ENCODE measurements around the gene KCNN1. TPM values are rescaled to one million over a fixed set of nuclear protein-coding genes. Genes with fewer than 3 reads are reported as not detected.
A peak's percentile ranks its signal among the peaks of the same experiment; 100 is the strongest.

The KCNN1 gene
- total RNA-seq, 1 donor from 2014 or later: 1.8 TPM

DNA sequence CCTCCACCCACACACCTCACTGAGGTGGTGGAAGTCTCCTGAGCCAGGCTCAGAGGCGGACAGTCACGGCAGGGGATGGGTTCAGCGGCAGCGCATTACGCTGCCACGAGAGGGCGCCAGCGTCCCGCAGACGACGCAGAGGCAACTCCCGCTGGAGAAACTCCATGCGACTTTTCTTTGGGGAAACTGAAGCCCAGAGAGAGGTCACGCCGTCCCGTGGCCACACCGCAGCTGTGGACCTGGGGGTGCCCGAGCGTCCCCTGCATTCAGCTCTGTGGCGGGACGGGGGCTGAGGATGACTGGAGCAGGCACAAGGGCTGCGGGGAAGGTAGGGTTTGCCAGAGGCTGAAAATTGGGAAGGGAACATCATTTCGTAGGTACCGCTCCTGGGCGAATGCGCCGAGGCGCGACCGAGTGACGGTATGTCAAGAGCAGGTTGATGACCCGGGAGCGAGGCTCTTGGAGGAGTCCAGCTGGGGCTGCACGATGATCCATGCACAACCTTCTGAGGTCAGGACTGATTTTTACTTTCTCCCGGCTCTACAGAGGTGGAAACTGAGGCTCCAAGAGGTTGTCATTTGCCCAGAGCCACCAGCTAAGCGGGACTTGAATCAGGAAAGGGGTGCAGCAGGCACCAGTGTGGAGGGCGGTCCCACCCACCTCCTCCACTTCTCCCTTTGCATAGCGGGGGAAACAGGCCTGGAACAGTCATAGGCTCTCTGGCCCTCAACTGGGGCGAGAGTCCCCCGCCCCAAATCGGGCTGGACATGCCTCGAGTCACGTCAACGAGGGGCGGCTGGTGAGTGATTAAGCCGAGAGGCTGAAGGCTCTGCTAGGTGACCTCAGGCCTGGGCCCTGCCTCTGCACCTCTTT lies 40.4 kb downstream of the KCNN1 start:
- H3K36me3 ChIP-seq: no peaks in the 10 kb centered on the region
- H3K27ac ChIP-seq: no peak overlapping the region
- TF ChIP-seq EZH2 (IDR thresholded peaks at IDR 0.05) (peak; percentile 44), EZH2phosphoT487 (IDR thresholded peaks at IDR 0.05) (no peak)
- TF ChIP-seq, protein P1, sequence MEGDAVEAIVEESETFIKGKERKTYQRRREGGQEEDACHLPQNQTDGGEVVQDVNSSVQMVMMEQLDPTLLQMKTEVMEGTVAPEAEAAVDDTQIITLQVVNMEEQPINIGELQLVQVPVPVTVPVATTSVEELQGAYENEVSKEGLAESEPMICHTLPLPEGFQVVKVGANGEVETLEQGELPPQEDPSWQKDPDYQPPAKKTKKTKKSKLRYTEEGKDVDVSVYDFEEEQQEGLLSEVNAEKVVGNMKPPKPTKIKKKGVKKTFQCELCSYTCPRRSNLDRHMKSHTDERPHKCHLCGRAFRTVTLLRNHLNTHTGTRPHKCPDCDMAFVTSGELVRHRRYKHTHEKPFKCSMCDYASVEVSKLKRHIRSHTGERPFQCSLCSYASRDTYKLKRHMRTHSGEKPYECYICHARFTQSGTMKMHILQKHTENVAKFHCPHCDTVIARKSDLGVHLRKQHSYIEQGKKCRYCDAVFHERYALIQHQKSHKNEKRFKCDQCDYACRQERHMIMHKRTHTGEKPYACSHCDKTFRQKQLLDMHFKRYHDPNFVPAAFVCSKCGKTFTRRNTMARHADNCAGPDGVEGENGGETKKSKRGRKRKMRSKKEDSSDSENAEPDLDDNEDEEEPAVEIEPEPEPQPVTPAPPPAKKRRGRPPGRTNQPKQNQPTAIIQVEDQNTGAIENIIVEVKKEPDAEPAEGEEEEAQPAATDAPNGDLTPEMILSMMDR (IDR thresholded peaks at IDR 0.05): peak; percentile 94
- peaks cover 7% of the 10 kb centered on the region for H3F3A ChIP-seq (ENCODE audit: low read depth)
- peak overlapping the region; percentile 93 for H3K4me3 Mint-ChIP-seq
- no peaks in the 10 kb centered on the region for H4K20me1 ChIP-seq (ENCODE audit: low read depth)
- no peaks in the 10 kb centered on the region for H3K9me3 ChIP-seq (ENCODE audit: low read depth)
- peak overlapping the region; percentile 81 for H2AFZ ChIP-seq (replicated peaks)
- peak overlapping the region; percentile 86 for H3K4me2 ChIP-seq
- peak; percentile 89 for DNase-seq (ENCODE audit: low spot score)
- peaks cover 2% of the 10 kb centered on the region for H3K9me3 Mint-ChIP-seq
- H3K9ac ChIP-seq: no peak overlapping the region
- peaks cover 20% of the 10 kb centered on the region for H3K27me3 ChIP-seq
- no peaks in the 10 kb centered on the region for H3K36me3 Mint-ChIP-seq
- no peaks in the 10 kb centered on the region for H3K79me2 ChIP-seq (ENCODE audit: low read depth)
- no peak overlapping the region for H3K27ac Mint-ChIP-seq
- peaks cover 10% of the 10 kb centered on the region for H3K4me1 Mint-ChIP-seq
- no peaks in the 10 kb centered on the region for H3K4me1 ChIP-seq
- peak overlapping the region; percentile 51 for H3K4me3 ChIP-seq
- H3K27me3 Mint-ChIP-seq (ENCODE audit: insufficient read depth, low read depth): peaks cover 19% of the 10 kb centered on the region

DNA sequence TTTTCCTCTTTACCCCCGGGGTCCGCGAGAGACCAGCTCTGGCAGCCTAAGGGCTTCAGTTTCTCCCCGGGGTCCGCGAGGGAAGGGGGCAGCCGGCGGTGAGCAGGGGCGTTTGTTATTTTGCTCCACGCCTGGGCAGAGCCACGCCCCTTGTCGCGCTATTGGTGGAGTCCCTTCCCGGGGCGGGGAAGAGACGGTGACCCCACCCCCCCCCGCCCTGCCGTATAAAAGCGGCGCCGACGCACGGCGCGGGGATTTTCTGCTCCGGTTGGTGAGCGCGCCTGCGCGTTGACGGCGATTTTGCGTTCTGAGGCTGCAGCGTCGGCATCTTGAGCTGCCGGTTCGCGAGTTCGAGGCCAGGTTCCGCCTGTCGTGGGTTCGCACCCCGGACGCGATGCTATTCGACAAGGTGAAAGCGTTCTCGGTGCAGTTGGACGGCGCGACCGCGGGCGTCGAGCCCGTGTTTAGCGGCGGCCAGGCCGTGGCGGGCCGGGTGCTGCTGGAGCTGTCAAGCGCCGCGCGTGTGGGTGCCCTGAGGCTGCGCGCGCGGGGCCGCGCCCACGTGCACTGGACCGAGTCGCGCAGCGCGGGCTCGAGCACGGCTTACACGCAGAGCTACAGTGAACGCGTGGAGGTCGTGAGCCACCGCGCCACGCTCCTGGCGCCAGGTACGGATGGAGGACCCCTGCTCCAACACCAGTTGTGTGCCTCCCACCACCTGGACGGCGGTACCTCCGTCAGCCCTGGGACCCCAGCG lies 41.2 kb downstream of the KCNN1 start, which contains the start of gene ARRDC2:
Gene ARRDC2 (plus strand): TSS at position 254 of the 757 bp plus-strand sequence. CDS start 141 bp downstream, at position 395.
- Histone ChIP-seq H3K27ac (no peak within 1 kb of the TSS), H3F3A (ENCODE audit: low read depth) (peaks cover 10% of the 10 kb centered on the region), H3K9me3 (ENCODE audit: low read depth) (no peaks in the 10 kb centered on the region), H3K9ac (no peak within 1 kb of the TSS), H3K4me1 (peaks cover under 1% of the 10 kb centered on the region), H3K27me3 (peaks cover 12% of the 10 kb centered on the region), H3K4me2 (peak within 1 kb of the TSS; percentile 86), H3K36me3 (no peaks in the 10 kb centered on the region), H3K79me2 (ENCODE audit: low read depth) (no peaks in the 10 kb centered on the region), H4K20me1 (ENCODE audit: low read depth) (no peaks in the 10 kb centered on the region), H2AFZ (replicated peaks) (peak within 1 kb of the TSS; percentile 81), H3K4me3 (peak within 1 kb of the TSS; percentile 51)
- TF ChIP-seq, protein P1 (IDR thresholded peaks at IDR 0.05): no peak
- TF ChIP-seq EZH2phosphoT487 (IDR thresholded peaks at IDR 0.05): no peak
- no peak for TF ChIP-seq EZH2 (IDR thresholded peaks at IDR 0.05)
- H3K27me3 Mint-ChIP-seq (ENCODE audit: insufficient read depth, low read depth): peaks cover 15% of the 10 kb centered on the region
- peaks cover 2% of the 10 kb centered on the region for H3K9me3 Mint-ChIP-seq
- H3K4me3 Mint-ChIP-seq: peak within 1 kb of the TSS; percentile 93
- no peaks in the 10 kb centered on the region for H3K36me3 Mint-ChIP-seq
- H3K27ac Mint-ChIP-seq: peak within 1 kb of the TSS; percentile 79
- DNase-seq (ENCODE audit: low spot score): peak; percentile 98
- H3K4me1 Mint-ChIP-seq: peaks cover 14% of the 10 kb centered on the region

- Histone ChIP-seq H4K20me1 (ENCODE audit: low read depth) (no peaks in the 10 kb centered on the region), H3F3A (ENCODE audit: low read depth) (peaks cover 17% of the 10 kb centered on the region), H2AFZ (replicated peaks) (no peak overlapping the region), H3K4me3 (no peak overlapping the region), H3K4me2 (no peak overlapping the region), H3K4me1 (peaks cover 8% of the 10 kb centered on the region), H3K27ac (no peak overlapping the region), H3K9me3 (ENCODE audit: low read depth) (no peaks in the 10 kb centered on the region), H3K79me2 (ENCODE audit: low read depth) (no peaks in the 10 kb centered on the region), H3K27me3 (peaks cover 8% of the 10 kb centered on the region), H3K36me3 (no peaks in the 10 kb centered on the region), H3K9ac (no peak overlapping the region)
- Mint-ChIP-seq H3K27ac (peak overlapping the region; percentile 79), H3K4me1 (peaks cover 21% of the 10 kb centered on the region), H3K27me3 (ENCODE audit: insufficient read depth, low read depth) (peaks cover 14% of the 10 kb centered on the region), H3K4me3 (peak overlapping the region; percentile 70), H3K36me3 (no peaks in the 10 kb centered on the region), H3K9me3 (peaks cover 2% of the 10 kb centered on the region)
- TF ChIP-seq, protein P1 (IDR thresholded peaks at IDR 0.05): no peak
- TF ChIP-seq EZH2 (IDR thresholded peaks at IDR 0.05) (no peak), EZH2phosphoT487 (IDR thresholded peaks at IDR 0.05) (no peak)
- DNase-seq (ENCODE audit: low spot score): no peak
These were observed 41.9 kb downstream of the KCNN1 start for GRCh38 chr19:18008814-18009213.
